IMR-90 (cell line): Measurements from ENCODE around the gene SRRM4.

Source experiments
- CEBPB ChIP-seq: IDR thresholded peaks from 2 replicates; pipeline ENCODE4 v1.6.1; 2012; ENCODE audit warnings: low read depth, low read length, improper control_type of control experiment
- CTCF ChIP-seq: conservative IDR thresholded peaks from 2 replicates; pipeline ENCODE4 v1.5.1; 2012; ENCODE audit warnings: mild to moderate bottlenecking, low read depth, low read length, improper control_type of control experiment
- MAFK ChIP-seq: IDR thresholded peaks from 2 replicates; pipeline ENCODE4 v1.6.1; 2012; ENCODE audit warnings: low read depth, low read length, improper control_type of control experiment
- MAZ ChIP-seq: IDR thresholded peaks from 2 replicates; pipeline ENCODE4 v1.6.1; 2012; ENCODE audit warnings: low read depth, mild to moderate bottlenecking, low read length, improper control_type of control experiment, moderate library complexity, borderline replicate concordance
- MXI1 ChIP-seq: IDR thresholded peaks from 2 replicates; pipeline ENCODE4 v1.6.1; 2012; ENCODE audit warnings: low read depth, mild to moderate bottlenecking, low read length, moderate library complexity, borderline replicate concordance
- POLR2A ChIP-seq: IDR thresholded peaks from 2 replicates; pipeline ENCODE4 v1.6.1; 2012; ENCODE audit warnings: mild to moderate bottlenecking, low read depth, low read length
- RAD21 ChIP-seq: IDR thresholded peaks from 2 replicates; pipeline ENCODE4 v1.6.1; 2012; ENCODE audit warnings: low read length, improper control_type of control experiment
- RFX5 ChIP-seq: IDR thresholded peaks from 2 replicates; pipeline ENCODE4 v1.8.0; 2012; ENCODE audit warnings: low read depth, mild to moderate bottlenecking, low read length, moderate library complexity
- TF ChIP-seq, protein P1 (sequence below): fragments of 150-350 bp; IDR thresholded peaks from 2 replicates; pipeline ENCODE4 v1.6.1; 2017; ENCODE audit warnings: mild to moderate bottlenecking, antibody characterized with exemption, low read length, low read depth

- TF ChIP-seq POLR2A (no peak), CTCF (no peak), MAZ (no peak), RAD21 (no peak), RFX5 (no peak), CEBPB (no peak), MXI1 (no peak), MAFK (no peak)
- TF ChIP-seq, protein P1, sequence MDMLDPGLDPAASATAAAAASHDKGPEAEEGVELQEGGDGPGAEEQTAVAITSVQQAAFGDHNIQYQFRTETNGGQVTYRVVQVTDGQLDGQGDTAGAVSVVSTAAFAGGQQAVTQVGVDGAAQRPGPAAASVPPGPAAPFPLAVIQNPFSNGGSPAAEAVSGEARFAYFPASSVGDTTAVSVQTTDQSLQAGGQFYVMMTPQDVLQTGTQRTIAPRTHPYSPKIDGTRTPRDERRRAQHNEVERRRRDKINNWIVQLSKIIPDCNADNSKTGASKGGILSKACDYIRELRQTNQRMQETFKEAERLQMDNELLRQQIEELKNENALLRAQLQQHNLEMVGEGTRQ, result no peak
These were observed 108.2 kb downstream of the SRRM4 start for GRCh38 chr12:119089380-119090013.
